ENCODE results near the gene ATP9B.

ATP9B gene

GRCh38 chr18:79173742-79174141, 104.5 kb downstream of the ATP9B start:
- H3K4me3 ChIP-seq (ENCODE audit: low read length) = no peak overlapping the region
- no peak for TF ChIP-seq CTCF (IDR thresholded peaks at IDR 0.05; ENCODE audit: insufficient read depth, low read depth, low read length, missing control alignments)

GRCh38 chr18:79178113-79178531, 108.9 kb downstream of the ATP9B start:
- no peak for TF ChIP-seq CTCF (IDR thresholded peaks at IDR 0.05; ENCODE audit: insufficient read depth, low read depth, low read length, missing control alignments)
- no peak overlapping the region for H3K4me3 ChIP-seq (ENCODE audit: low read length)
- DNase-seq (ENCODE audit: low read depth) = no peak

More at GRCh38 chr18:79173742-79174141, 104.5 kb downstream of the ATP9B start:
- no peak for DNase-seq (ENCODE audit: low read depth)

GRCh38 chr18:79182047-79182713, 113.0 kb downstream of the ATP9B start:
- no peak overlapping the region for H3K4me3 ChIP-seq (ENCODE audit: low read length)
- no peak for DNase-seq (ENCODE audit: low read depth)
- no peak for TF ChIP-seq CTCF (IDR thresholded peaks at IDR 0.05; ENCODE audit: insufficient read depth, low read depth, low read length, missing control alignments)

GRCh38 chr18:79185648-79186047, 116.5 kb downstream of the ATP9B start:
- H3K4me3 ChIP-seq (ENCODE audit: low read length) = no peak overlapping the region
- no peak for DNase-seq (ENCODE audit: low read depth)
- no peak for TF ChIP-seq CTCF (IDR thresholded peaks at IDR 0.05; ENCODE audit: insufficient read depth, low read depth, low read length, missing control alignments)

GRCh38 chr18:79186649-79187048, 117.5 kb downstream of the ATP9B start:
- DNase-seq (ENCODE audit: low read depth) = no peak
- TF ChIP-seq CTCF (IDR thresholded peaks at IDR 0.05; ENCODE audit: insufficient read depth, low read depth, low read length, missing control alignments) = no peak
- H3K4me3 ChIP-seq (ENCODE audit: low read length) = no peak overlapping the region

- H3K4me3 ChIP-seq (ENCODE audit: low read length) = no peak overlapping the region
- TF ChIP-seq CTCF (IDR thresholded peaks at IDR 0.05; ENCODE audit: insufficient read depth, low read depth, low read length, missing control alignments) = no peak
- DNase-seq (ENCODE audit: low read depth) = no peak
Observed at GRCh38 chr18:79187532-79188277, 118.5 kb downstream of the ATP9B start.

Measured in epithelial cell of esophagus (primary cell).